ENCODE measurements around the gene AK5. TPM values are rescaled to one million over a fixed set of nuclear protein-coding genes. Genes with fewer than 3 reads are reported as not detected.

The AK5 gene, protein sequence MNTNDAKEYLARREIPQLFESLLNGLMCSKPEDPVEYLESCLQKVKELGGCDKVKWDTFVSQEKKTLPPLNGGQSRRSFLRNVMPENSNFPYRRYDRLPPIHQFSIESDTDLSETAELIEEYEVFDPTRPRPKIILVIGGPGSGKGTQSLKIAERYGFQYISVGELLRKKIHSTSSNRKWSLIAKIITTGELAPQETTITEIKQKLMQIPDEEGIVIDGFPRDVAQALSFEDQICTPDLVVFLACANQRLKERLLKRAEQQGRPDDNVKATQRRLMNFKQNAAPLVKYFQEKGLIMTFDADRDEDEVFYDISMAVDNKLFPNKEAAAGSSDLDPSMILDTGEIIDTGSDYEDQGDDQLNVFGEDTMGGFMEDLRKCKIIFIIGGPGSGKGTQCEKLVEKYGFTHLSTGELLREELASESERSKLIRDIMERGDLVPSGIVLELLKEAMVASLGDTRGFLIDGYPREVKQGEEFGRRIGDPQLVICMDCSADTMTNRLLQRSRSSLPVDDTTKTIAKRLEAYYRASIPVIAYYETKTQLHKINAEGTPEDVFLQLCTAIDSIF
- total RNA-seq (2014; rRNA removed; shearing (Covaris generic)) = 0.35 and 1.2 TPM in 2 replicates

DNA sequence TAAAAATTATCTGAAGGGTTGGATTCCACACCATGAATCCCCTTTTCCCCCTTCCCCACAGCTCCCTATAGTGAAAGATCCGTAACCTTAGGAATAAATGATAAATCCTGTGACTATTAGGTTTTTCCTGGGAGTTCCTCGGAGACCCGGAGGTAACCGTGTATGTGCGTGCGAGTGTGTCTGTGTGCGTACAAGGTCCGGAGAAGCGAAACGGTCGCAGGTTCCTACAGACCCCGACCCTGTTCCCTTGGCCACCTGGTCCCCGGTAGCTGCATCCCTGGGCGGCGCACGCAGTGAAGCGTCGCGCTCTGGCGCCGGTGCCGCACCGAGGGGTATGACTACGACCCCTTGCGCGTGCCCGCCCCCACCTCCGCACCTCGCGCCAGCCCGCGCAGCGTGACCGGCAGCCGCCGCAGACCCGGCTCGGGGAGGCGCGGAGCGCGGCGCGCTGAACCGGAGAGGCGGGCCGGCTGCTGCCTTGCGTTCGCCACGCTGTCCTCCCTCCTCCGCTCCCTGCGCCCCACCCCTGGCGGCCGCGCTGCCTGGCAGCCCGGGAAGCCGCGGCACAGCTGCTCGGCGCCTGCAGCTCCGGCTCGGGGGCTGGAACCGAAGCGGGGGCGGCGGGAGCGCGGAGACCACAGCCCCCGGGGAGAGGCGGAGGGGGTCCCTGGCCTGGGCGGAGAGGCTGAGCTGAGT lies at the start of gene AK5:
TSS of gene AK5 (plus strand) at position 529 of the 696 bp plus-strand sequence. CDS start 295 bp downstream, outside the sequence.
- H3K27me3 ChIP-seq (ENCODE audit: control insufficient read depth, insufficient read depth, low read length) = peaks cover 52% of the 10 kb centered on the region
- peak; percentile 87 for DNase-seq
- H3K36me3 ChIP-seq (replicated peaks; ENCODE audit: control insufficient read depth, insufficient read depth, low read length) = no peaks in the 10 kb centered on the region
- H3K4me3 ChIP-seq (ENCODE audit: insufficient read depth, low read depth, low read length) = peak within 1 kb of the TSS; percentile 65

- no peak for DNase-seq
- no peak overlapping the region for H3K4me3 ChIP-seq (ENCODE audit: insufficient read depth, low read depth, low read length)
- no peaks in the 10 kb centered on the region for H3K36me3 ChIP-seq (replicated peaks; ENCODE audit: control insufficient read depth, insufficient read depth, low read length)
- no peaks in the 10 kb centered on the region for H3K27me3 ChIP-seq (ENCODE audit: control insufficient read depth, insufficient read depth, low read length)
Measured at GRCh38 chr1:77232829-77233228, 49.0 kb upstream of the AK5 start.

GRCh38 chr1:77234096-77234495 lies 47.7 kb upstream of the AK5 start:
- DNase-seq = no peak
- H3K4me3 ChIP-seq (ENCODE audit: insufficient read depth, low read depth, low read length) = no peak overlapping the region

DNA sequence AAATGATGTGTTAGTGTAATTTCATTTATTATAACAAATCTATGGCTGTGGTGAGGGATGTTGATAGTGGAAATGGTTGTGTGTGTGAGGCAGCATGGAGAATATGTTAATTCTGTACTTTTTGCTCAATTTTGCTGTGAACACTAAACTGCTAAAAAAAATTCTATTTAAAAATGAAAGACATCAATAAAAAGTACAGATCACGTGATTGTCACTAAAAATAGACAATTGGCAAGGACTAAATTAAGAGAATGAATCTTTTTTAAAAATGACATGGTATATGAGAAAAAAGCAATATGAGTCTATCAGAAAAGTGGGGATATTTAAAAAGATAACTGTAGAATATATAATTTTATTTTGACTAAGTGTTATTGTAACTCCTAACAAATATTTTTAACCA lies 46.9 kb upstream of the AK5 start:
- H3K4me3 ChIP-seq (ENCODE audit: insufficient read depth, low read depth, low read length) = no peak overlapping the region
- DNase-seq = no peak
- no peaks in the 10 kb centered on the region for H3K36me3 ChIP-seq (replicated peaks; ENCODE audit: control insufficient read depth, insufficient read depth, low read length)
- H3K27me3 ChIP-seq (ENCODE audit: control insufficient read depth, insufficient read depth, low read length) = no peaks in the 10 kb centered on the region

More at GRCh38 chr1:77234096-77234495, 47.7 kb upstream of the AK5 start:
- H3K36me3 ChIP-seq (replicated peaks; ENCODE audit: control insufficient read depth, insufficient read depth, low read length) = no peaks in the 10 kb centered on the region
- no peaks in the 10 kb centered on the region for H3K27me3 ChIP-seq (ENCODE audit: control insufficient read depth, insufficient read depth, low read length)

DNA sequence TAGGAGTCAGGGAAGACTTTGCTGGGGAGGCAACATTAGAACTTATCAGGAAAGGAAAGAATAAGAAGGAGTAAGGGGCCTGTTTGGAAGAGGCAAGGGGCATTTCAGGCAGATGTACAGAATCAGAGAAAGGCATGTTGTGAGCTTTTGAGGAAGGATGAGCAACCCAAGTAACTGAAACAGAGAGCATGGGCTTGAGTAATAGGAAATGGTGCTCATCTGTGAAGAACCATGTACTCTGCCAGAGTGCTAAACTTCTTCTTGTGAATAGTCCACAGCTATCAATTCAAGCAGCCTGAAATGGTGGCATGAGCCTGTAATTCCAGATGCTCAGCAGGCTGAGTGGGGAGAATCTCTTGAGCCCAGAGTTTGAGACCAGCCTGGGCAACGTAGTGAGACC lies 43.4 kb upstream of the AK5 start:
- DNase-seq = no peak
- Histone ChIP-seq H3K27me3 (ENCODE audit: control insufficient read depth, insufficient read depth, low read length) (no peaks in the 10 kb centered on the region), H3K4me3 (ENCODE audit: insufficient read depth, low read depth, low read length) (no peak overlapping the region), H3K36me3 (replicated peaks; ENCODE audit: control insufficient read depth, insufficient read depth, low read length) (no peaks in the 10 kb centered on the region)

- Histone ChIP-seq H3K27me3 (ENCODE audit: control insufficient read depth, insufficient read depth, low read length) (no peaks in the 10 kb centered on the region), H3K36me3 (replicated peaks; ENCODE audit: control insufficient read depth, insufficient read depth, low read length) (no peaks in the 10 kb centered on the region), H3K4me3 (ENCODE audit: insufficient read depth, low read depth, low read length) (no peak overlapping the region)
- DNase-seq = no peak
Measured at GRCh38 chr1:77239311-77239710, 42.5 kb upstream of the AK5 start.

- Histone ChIP-seq H3K4me3 (ENCODE audit: insufficient read depth, low read depth, low read length) (no peak overlapping the region), H3K27me3 (ENCODE audit: control insufficient read depth, insufficient read depth, low read length) (no peaks in the 10 kb centered on the region), H3K36me3 (replicated peaks; ENCODE audit: control insufficient read depth, insufficient read depth, low read length) (no peaks in the 10 kb centered on the region)
- DNase-seq = no peak
Measured at GRCh38 chr1:77245830-77246229, 36.0 kb upstream of the AK5 start.

DNA sequence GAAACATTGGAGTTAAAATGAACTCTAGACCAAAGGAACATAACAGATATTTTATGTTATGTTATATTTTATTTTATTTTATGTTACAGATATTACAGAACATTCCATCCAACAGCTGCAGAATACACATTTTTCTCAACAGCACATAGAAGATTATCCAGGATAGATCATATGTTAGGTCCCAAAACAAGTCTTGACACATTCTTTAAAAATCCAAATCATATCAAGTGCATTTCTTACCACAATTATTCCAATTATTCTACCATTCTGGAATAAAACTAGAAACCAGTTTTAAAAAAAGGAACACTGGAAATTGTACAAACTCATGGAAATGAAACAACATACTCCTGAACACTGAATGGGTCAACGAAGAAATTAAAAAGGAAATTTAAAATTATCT lies 31.7 kb upstream of the AK5 start:
- DNase-seq = no peak
- Histone ChIP-seq H3K4me3 (ENCODE audit: insufficient read depth, low read depth, low read length) (no peak overlapping the region), H3K36me3 (replicated peaks; ENCODE audit: control insufficient read depth, insufficient read depth, low read length) (no peaks in the 10 kb centered on the region), H3K27me3 (ENCODE audit: control insufficient read depth, insufficient read depth, low read length) (no peaks in the 10 kb centered on the region; the same call in 1 of the 2 replicates)

DNA sequence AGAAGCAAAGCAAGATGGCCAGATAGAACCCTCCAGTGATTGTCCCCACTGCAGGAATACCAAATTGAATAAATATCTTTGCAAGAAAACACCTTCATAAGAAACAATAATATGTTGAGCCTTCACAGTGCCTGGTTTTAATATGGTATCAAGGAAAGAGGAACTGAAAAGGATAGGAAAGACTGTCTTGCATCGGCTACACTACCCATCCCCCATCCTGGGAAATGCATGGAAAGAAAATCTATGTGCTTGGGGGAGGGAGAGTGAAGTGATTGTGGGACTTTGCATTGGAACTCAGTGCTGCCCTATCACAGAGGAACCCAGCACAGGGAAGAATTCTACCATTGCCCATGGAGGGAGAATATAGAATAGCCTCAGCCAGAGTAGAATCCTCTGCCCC lies 28.6 kb upstream of the AK5 start:
- H3K27me3 ChIP-seq (ENCODE audit: control insufficient read depth, insufficient read depth, low read length) = no peaks in the 10 kb centered on the region; the same call in 1 of the 2 replicates
- DNase-seq = no peak

GRCh38 chr1:77263708-77264107 lies 18.1 kb upstream of the AK5 start:
- H3K4me3 ChIP-seq (ENCODE audit: insufficient read depth, low read depth, low read length) = no peak overlapping the region

More for the DNA sequence above, 28.6 kb upstream of the AK5 start:
- no peak overlapping the region for H3K4me3 ChIP-seq (ENCODE audit: insufficient read depth, low read depth, low read length)
- no peaks in the 10 kb centered on the region for H3K36me3 ChIP-seq (replicated peaks; ENCODE audit: control insufficient read depth, insufficient read depth, low read length)

GRCh38 chr1:77265180-77265579 lies 16.6 kb upstream of the AK5 start:
- DNase-seq = peak; percentile 55
- Histone ChIP-seq H3K27me3 (ENCODE audit: control insufficient read depth, insufficient read depth, low read length) (peaks cover 34% of the 10 kb centered on the region; the same call in 1 of the 2 replicates), H3K36me3 (replicated peaks; ENCODE audit: control insufficient read depth, insufficient read depth, low read length) (no peaks in the 10 kb centered on the region), H3K4me3 (ENCODE audit: insufficient read depth, low read depth, low read length) (no peak overlapping the region)

More at GRCh38 chr1:77263708-77264107, 18.1 kb upstream of the AK5 start:
- Histone ChIP-seq H3K36me3 (replicated peaks; ENCODE audit: control insufficient read depth, insufficient read depth, low read length) (no peaks in the 10 kb centered on the region), H3K27me3 (ENCODE audit: control insufficient read depth, insufficient read depth, low read length) (peaks cover 38% of the 10 kb centered on the region; the same call in 1 of the 2 replicates)
- no peak for DNase-seq

- Histone ChIP-seq H3K27me3 (ENCODE audit: control insufficient read depth, insufficient read depth, low read length) (peaks cover 37% of the 10 kb centered on the region; the same call in 1 of the 2 replicates), H3K4me3 (ENCODE audit: insufficient read depth, low read depth, low read length) (no peak overlapping the region), H3K36me3 (replicated peaks; ENCODE audit: control insufficient read depth, insufficient read depth, low read length) (no peaks in the 10 kb centered on the region)
- no peak for DNase-seq
Measured at GRCh38 chr1:77267035-77267434, 14.8 kb upstream of the AK5 start.

GRCh38 chr1:77271852-77272580 lies 9.8 kb upstream of the AK5 start:
- H3K4me3 ChIP-seq (ENCODE audit: insufficient read depth, low read depth, low read length) = no peak overlapping the region
- no peaks in the 10 kb centered on the region for H3K36me3 ChIP-seq (replicated peaks; ENCODE audit: control insufficient read depth, insufficient read depth, low read length)
- DNase-seq = no peak
- H3K27me3 ChIP-seq (ENCODE audit: control insufficient read depth, insufficient read depth, low read length) = peaks cover 19% of the 10 kb centered on the region; the same call in 1 of the 2 replicates

DNA sequence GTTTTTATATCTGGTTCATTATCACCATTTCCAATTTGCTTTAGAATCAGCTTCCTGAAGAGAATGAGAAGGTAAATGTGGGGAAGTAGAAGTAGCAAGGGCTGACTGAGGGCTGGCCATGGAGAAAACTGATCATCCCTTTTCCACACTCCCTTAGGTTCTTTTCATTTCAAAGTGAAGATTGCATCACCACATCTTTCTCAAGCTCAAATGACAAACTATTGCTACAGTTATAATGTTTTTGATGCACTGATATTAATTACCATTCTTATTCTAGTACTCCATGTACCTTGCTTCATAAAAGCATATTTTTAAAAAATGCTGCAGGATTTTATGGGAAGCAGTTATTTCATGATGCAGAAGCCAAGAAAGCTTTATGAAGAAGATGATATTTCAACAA lies 7.9 kb upstream of the AK5 start:
- Histone ChIP-seq H3K4me3 (ENCODE audit: insufficient read depth, low read depth, low read length) (no peak overlapping the region), H3K36me3 (replicated peaks; ENCODE audit: control insufficient read depth, insufficient read depth, low read length) (no peaks in the 10 kb centered on the region), H3K27me3 (ENCODE audit: control insufficient read depth, insufficient read depth, low read length) (peaks cover 14% of the 10 kb centered on the region; the same call in 1 of the 2 replicates)
- DNase-seq = no peak

Data from H7 (cell line).